ENCODE data around the gene RGL3. TPM values are rescaled to one million over a fixed set of nuclear protein-coding genes. Genes with fewer than 3 reads are reported as not detected.

Gene RGL3
- total and polyA plus RNA-seq, 2 experiments from 2014 or later = 0.54 to 1.4 TPM

DNA sequence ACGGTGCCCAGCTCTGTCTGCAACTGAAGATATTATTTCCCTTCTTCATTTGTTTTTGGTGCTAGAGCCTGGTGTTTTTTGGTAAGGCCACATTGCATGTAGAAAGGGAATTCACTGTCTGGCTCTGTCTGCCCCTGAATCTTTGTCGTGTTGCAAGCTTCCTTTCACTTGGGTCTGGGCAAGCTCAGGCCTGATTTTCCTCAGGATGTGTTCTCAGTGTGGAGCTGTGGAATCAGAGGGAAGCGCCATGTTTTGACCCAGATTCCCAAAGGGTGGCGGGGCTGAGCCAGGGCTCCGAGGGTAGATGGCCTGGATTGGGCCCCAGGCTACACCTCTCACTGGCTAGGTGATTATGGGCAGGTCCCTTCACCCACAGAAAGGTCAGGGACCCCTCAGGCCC, 24.9 kb upstream of the RGL3 start:
- 58 to 64% methylated on average over 5 of the region's 5 CpGs for WGBS, 2 experiments (ENCODE audit: low coverage in 1 of 2, low lambda C conversion rate in 2 of 2, missing lambda C conversion rate in 2 of 2)
- in situ Hi-C loops (cut with MboI) = no loop called here
- H3K4me1 ChIP-seq (ENCODE audit: insufficient read depth) = no peaks in the 10 kb centered on the region
- H3K79me2 ChIP-seq (ENCODE audit: insufficient read depth) = peaks cover 12% of the 10 kb centered on the region
- TF ChIP-seq EZH2phosphoT487 (IDR thresholded peaks at IDR 0.05; ENCODE audit: insufficient read depth, low read depth) (no peak), EZH2 (IDR thresholded peaks at IDR 0.05; ENCODE audit: insufficient read depth, poor library complexity, severe bottlenecking) (no peak)
- H3F3A ChIP-seq (ENCODE audit: insufficient read depth) = no peaks in the 10 kb centered on the region
- peaks cover under 1% of the 10 kb centered on the region; the same call in 1 of the 2 replicates for H3K36me3 ChIP-seq (ENCODE audit: low read depth)
- H2AFZ ChIP-seq = no peak overlapping the region
- H3K27ac ChIP-seq = no peak overlapping the region
- no peak overlapping the region for H3K4me2 ChIP-seq (ENCODE audit: unreplicated experiment)
- no peaks in the 10 kb centered on the region for H4K20me1 ChIP-seq (ENCODE audit: insufficient read depth)
- H3K27me3 ChIP-seq (replicated peaks; ENCODE audit: insufficient read depth) = no peaks in the 10 kb centered on the region
- no peak for DNase-seq
- no peaks in the 10 kb centered on the region for H3K9me3 ChIP-seq (ENCODE audit: low read depth)
- no peaks in the 10 kb centered on the region for H3K9me2 ChIP-seq (ENCODE audit: insufficient read depth)
- H3K9ac ChIP-seq = no peak overlapping the region
- H3K4me3 ChIP-seq = no peak overlapping the region

GRCh38 chr19:11437955-11438354, 18.8 kb upstream of the RGL3 start:
- Histone ChIP-seq H3K4me3 (no peak overlapping the region), H3K9ac (no peak overlapping the region), H3K4me1 (ENCODE audit: insufficient read depth) (peaks cover 8% of the 10 kb centered on the region), H3K79me2 (ENCODE audit: insufficient read depth) (peaks cover 47% of the 10 kb centered on the region), H4K20me1 (ENCODE audit: insufficient read depth) (no peaks in the 10 kb centered on the region), H3K4me2 (ENCODE audit: unreplicated experiment) (no peak overlapping the region), H3F3A (ENCODE audit: insufficient read depth) (no peaks in the 10 kb centered on the region), H3K27me3 (replicated peaks; ENCODE audit: insufficient read depth) (no peaks in the 10 kb centered on the region), H2AFZ (no peak overlapping the region), H3K9me2 (ENCODE audit: insufficient read depth) (no peaks in the 10 kb centered on the region), H3K27ac (no peak overlapping the region), H3K9me3 (ENCODE audit: low read depth) (no peaks in the 10 kb centered on the region), H3K36me3 (ENCODE audit: low read depth) (peaks cover 21% of the 10 kb centered on the region)
- no peak for DNase-seq
- WGBS, 2 experiments (ENCODE audit: low coverage in 1 of 2, low lambda C conversion rate in 2 of 2, missing lambda C conversion rate in 2 of 2) = 82 to 84% methylated on average over 9 of the region's 9 CpGs
- TF ChIP-seq EZH2phosphoT487 (IDR thresholded peaks at IDR 0.05; ENCODE audit: insufficient read depth, low read depth) (no peak), EZH2 (IDR thresholded peaks at IDR 0.05; ENCODE audit: insufficient read depth, poor library complexity, severe bottlenecking) (no peak)
- in situ Hi-C loops (cut with MboI) = no loop called here

GRCh38 chr19:11435833-11436313, 16.8 kb upstream of the RGL3 start:
- peaks cover 8% of the 10 kb centered on the region for H3K4me1 ChIP-seq (ENCODE audit: insufficient read depth)
- WGBS, 2 experiments (ENCODE audit: low coverage in 1 of 2, low lambda C conversion rate in 2 of 2, missing lambda C conversion rate in 2 of 2) = 3% methylated on average over 19 to 20 of the region's 21 CpGs
- in situ Hi-C loops (cut with MboI) = no loop called here

DNA sequence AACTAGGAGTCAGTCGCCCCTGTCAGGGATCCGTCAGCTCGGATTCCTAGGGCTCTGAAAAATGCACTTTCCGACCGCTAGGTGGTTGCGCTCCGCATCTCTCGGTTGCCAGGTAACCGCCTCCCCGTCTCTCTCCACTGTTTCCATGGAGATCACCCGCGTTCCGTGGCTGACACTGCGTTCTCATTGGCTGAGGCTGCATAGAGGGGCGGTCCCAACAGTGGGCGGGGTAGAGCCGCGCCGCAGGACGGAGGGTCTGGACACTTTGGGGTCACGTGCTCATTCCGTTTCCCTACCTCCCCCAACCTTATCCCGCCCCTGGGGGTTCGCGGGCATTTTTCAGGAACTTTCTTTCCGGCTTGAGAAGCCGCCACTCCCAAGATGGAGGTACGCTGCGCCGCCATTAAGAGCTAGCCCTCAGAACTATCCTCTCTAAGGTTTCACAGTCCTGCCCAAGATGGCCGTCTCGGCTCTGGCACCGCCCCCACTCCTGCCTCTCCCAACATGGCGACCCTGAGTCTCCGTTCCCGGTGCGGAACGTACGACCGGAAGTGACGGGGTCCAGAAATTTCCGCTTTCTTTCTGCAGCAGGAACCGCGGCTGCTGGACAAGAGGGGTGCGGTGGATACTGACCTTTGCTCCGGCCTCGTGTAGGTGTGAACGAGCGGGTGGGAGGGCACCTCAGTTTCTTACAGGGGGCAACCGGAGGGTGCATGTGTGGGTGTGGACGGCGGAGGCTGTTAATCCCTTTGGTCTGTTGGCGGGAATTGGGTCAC, 16.1 kb upstream of the RGL3 start, which contains the start of the genes ODAD3 and PRKCSH:
TSS of gene ODAD3 (minus strand) at position 65 of the 776 bp plus-strand sequence. CDS start 105 bp downstream, outside the sequence.
TSS of gene PRKCSH (plus strand) at position 579 of the 776 bp plus-strand sequence. CDS start 483 bp downstream, outside the sequence.
- H3K79me2 ChIP-seq (ENCODE audit: insufficient read depth) = peaks cover 43% of the 10 kb centered on the region
- H3K27me3 ChIP-seq (replicated peaks; ENCODE audit: insufficient read depth) = no peaks in the 10 kb centered on the region
- DNase-seq = peak; percentile 100
- peaks cover 8% of the 10 kb centered on the region for H3K4me1 ChIP-seq (ENCODE audit: insufficient read depth)
- peak within 1 kb of the TSS; percentile 81 for H3K4me2 ChIP-seq (ENCODE audit: unreplicated experiment)
- peak within 1 kb of the TSS; percentile 85 for H3K9ac ChIP-seq
- no peaks in the 10 kb centered on the region for H3K9me2 ChIP-seq (ENCODE audit: insufficient read depth)
- no peaks in the 10 kb centered on the region for H4K20me1 ChIP-seq (ENCODE audit: insufficient read depth)
- H3F3A ChIP-seq (ENCODE audit: insufficient read depth) = no peaks in the 10 kb centered on the region
- peak within 1 kb of the TSS; percentile 94 for H3K4me3 ChIP-seq
- no peak for TF ChIP-seq EZH2 (IDR thresholded peaks at IDR 0.05; ENCODE audit: insufficient read depth, poor library complexity, severe bottlenecking)
- TF ChIP-seq EZH2phosphoT487 (IDR thresholded peaks at IDR 0.05; ENCODE audit: insufficient read depth, low read depth) = no peak
- 1 to 2% methylated on average over 53 of the region's 53 CpGs for WGBS, 2 experiments (ENCODE audit: low coverage in 1 of 2, low lambda C conversion rate in 2 of 2, missing lambda C conversion rate in 2 of 2)
- H3K27ac ChIP-seq = peak within 1 kb of the TSS; percentile 64
- no peaks in the 10 kb centered on the region for H3K9me3 ChIP-seq (ENCODE audit: low read depth)
- H3K36me3 ChIP-seq (ENCODE audit: low read depth) = peaks cover 21% of the 10 kb centered on the region
- in situ Hi-C loops (cut with MboI) = no loop called here
- peak within 1 kb of the TSS; percentile 100 for H2AFZ ChIP-seq

More at GRCh38 chr19:11435833-11436313, 16.8 kb upstream of the RGL3 start:
- Histone ChIP-seq H3F3A (ENCODE audit: insufficient read depth) (no peaks in the 10 kb centered on the region), H3K9me3 (ENCODE audit: low read depth) (no peaks in the 10 kb centered on the region), H3K4me3 (peak overlapping the region; percentile 94), H3K4me2 (ENCODE audit: unreplicated experiment) (peak overlapping the region; percentile 75), H3K79me2 (ENCODE audit: insufficient read depth) (peaks cover 47% of the 10 kb centered on the region), H3K9me2 (ENCODE audit: insufficient read depth) (no peaks in the 10 kb centered on the region), H2AFZ (peak overlapping the region; percentile 83), H4K20me1 (ENCODE audit: insufficient read depth) (no peaks in the 10 kb centered on the region), H3K27ac (peak overlapping the region; percentile 64), H3K9ac (peak overlapping the region; percentile 85), H3K36me3 (ENCODE audit: low read depth) (peaks cover 21% of the 10 kb centered on the region), H3K27me3 (replicated peaks; ENCODE audit: insufficient read depth) (no peaks in the 10 kb centered on the region)
- TF ChIP-seq EZH2 (IDR thresholded peaks at IDR 0.05; ENCODE audit: insufficient read depth, poor library complexity, severe bottlenecking) (no peak), EZH2phosphoT487 (IDR thresholded peaks at IDR 0.05; ENCODE audit: insufficient read depth, low read depth) (no peak)
- peak; percentile 69 for DNase-seq
